NCI-H1417 (cell line): Measurements from ENCODE around the gene CMTM8.
"Not testable (repeated sequence)": the region's sequence is repeated elsewhere in the genome, so short reads cannot be mapped to it uniquely, and the experiment has no call there.

Experiments used
- DNase-seq, 3 experiments: peaks; one replicate each; lab custom pipeline; 2025; lab: John Stamatoyannopoulos, UW

Gene CMTM8

DNA sequence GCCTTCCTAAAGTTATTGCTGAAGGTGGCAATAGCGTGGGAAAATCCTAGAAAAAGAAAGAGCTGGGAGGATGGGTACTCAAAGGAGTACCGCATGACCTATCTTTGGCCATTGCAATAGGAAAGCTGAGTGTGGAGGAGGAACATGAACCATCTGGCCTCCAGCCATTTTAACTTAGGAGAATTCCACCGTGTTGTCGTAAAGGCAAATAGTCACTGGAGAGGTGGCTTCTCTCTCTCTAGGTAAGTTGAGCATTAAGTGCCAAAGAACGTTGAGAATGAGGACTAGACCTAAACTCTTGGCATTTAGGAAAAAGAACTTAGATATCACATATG, 137.1 kb downstream of the CMTM8 start:
- no peak for DNase-seq

DNA sequence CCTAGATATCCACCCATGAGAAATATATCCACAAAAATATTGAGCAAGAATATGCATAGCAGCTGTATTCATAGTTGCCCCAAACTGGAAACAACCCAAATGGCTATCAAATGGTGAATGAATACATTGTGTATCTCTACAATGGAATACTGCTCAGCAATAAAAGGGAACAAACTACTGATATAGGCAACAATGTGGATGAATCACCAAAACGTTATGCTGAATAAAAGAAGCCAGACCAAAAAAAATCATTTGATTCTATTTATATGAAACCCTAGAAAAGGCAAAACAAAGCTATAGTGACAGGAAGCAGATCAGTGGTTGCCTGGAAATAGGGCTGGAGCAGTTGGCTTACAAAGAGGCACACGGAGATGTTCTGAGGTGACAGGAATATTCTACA, 137.6 kb downstream of the CMTM8 start:
- no peak for DNase-seq

DNA sequence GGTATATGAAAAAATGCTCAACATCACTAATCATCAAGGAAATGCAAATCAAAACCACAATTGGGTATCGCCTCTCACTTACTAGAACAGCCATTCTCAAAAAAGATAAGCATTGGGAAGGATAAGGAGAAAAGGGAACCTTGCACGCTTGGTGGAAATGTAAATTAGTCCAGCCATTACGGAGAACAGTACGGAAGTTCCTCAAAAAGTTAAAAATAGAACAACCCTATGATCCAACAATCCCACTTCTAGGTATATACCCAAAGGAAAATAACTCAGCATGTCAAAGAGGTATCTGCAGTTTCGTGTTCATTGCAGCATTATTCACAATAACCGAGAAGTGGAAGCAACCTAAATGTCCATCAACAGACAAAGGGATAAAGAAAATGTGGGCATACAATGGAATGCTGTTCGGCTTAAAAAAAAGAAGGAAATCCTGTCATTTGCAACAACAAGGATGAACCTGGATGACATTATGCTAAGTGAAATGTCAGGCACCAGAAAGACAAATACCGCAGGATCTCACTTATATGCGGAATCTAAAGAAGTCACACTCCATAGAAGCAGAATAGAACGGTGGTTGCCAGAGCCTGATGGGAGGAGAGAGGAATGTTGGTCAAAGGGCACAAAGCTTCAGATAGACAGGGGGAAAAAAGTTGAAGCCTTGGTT, 141.5 kb downstream of the CMTM8 start:
- DNase-seq: no peak

DNA sequence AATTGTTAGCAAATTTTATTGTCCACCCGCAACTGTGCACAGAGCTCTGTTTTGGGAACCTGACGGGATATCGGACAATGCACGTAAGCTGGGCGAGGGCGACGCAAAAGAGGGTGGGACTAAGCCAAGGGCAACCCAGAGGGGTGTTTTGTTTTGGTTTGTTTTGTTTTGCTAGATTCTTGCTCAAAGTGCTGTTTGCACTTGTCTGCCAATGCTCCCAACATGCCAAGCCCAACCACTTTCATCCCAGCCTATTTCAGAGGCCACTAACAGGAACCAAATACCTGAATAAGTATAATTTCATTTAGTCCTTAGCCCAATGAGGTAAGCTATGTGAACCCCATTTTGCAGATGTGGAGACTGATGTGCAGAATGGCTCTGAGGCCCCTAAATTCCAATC, 143.4 kb downstream of the CMTM8 start:
- DNase-seq: peak in 1 of 3 experiments; percentile 2

DNA sequence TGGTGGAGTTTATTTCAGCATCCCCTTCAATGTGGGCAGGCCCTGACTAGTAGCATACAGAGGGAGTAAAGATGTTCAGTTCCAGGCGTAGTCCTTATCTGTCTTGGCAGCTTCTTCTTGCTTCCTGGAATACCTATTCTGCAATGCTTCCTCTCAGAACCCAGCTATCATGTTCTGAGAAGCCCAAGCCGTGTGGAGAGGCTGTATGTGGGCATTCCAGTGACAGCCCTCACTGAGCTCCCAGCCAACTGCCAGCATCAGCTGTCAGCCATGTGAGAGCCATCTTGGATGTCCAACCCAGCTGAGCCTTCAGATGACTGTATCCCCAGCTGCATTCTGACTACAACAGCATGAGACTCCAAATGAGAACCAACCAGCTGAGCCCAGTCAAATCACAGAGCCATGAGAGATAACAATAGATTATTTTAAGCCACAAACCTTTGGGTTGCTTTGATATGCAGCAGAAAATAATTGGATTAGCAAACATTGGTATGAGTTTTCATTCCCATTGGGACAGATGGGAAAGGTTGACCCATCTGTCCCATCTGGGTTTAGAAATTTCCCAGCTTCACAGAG, 144.7 kb downstream of the CMTM8 start:
- DNase-seq: no peak

DNA sequence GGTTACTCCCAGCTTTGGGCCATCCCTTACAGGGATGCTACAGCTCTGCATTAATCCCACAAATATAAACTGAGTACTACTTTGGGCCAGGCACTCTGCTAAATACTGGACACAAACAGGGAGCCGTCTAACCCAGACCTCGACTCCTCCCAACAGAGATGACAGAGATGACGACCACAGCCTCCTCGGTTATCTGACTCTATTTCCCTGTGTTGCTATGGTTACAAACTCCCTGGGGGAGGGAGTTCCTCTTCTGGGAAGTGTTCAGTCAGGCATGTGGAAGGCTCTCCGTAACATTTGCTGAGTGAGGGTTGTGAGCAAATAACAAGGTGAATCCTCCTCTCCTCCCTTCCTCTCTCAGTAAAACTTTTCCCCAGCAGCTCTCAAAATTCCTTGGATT, 146.5 kb downstream of the CMTM8 start:
- peak in 2 of 3 experiments; percentile 16 to 17 for DNase-seq

DNA sequence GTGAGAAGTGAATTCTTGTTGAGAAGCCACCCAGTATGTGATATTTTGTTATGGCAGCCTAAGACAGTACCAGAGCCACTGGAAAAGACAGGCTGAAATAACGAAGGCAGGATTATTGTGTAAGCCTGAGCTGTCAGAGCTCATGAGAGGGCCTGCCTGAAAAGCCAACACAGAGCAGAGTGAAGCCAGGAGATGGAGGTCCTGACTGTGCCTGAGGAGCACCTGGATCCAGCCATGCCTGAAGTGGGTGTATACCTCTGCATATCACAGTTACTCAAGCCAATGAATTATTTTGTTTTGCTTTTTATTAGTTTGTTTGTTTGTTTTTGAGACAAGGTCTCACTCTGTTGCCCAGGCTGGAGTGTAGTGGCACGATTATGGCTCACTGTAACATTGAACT, 149.0 kb downstream of the CMTM8 start:
- DNase-seq: no peak

DNA sequence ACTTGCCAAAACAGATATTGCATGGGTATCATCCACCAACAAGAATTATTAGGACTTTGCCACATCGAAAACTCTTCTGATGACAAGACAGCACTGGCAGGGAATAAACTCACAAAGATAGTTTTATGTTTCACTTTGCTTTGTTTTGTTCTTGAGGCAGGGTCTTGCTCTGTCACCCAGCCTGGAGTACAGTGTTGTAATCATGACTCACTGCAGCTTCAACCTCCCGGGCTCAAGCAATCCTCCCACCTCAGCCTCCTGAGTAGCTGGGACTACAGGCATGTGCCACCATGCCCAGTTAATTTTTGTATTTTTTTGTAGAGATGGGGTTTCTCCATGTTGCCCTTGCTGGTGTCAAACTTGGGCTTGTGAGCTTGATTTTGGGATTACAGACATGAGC, 151.1 kb downstream of the CMTM8 start:
- not testable (repeated sequence) for DNase-seq

DNA sequence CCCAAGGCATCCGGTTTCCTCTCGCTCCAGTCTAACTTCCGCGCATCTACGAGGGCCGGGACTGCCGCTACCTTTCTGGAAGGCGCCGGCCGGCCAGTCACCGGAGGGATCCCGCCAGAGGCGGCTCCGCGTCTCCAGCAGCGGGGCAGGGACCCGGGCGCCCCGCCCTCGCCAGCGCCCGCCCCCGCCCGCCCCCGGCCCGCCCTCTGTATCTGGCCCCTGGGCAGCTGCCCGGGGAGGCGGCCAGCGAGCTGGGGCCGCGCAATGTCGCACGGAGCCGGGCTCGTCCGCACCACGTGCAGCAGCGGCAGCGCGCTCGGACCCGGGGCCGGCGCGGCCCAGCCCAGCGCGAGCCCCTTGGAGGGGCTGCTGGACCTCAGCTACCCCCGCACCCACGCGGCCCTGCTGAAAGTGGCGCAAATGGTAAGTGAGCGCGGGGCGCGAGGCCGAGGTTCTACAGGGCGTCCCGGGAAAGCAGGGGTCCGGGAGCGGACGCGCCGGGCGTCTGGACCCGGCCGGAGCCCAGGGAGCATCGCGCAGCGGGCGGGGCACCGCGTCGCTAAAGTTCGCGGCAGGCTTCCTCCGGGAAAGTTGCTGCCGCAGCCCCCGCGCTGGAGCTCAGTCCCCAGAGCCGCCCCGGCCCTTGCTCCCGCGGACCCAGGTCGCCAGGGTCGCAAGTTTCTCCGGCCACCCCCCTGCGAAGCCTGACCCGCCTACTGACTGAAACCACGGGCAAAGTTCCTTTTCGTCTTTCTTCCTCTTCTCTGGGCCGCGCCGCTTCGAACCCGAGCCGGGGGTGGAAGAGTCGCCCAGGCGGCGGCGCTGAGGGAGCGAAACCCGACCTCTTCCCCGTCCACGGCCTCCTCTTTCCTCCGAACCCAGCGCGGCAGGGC, 153.4 kb downstream of the CMTM8 start, which contains the start of gene CMTM7:
CMTM7 (plus strand) TSS at position 211 of the 893 bp plus-strand sequence; CDS start at position 265, 54 bp downstream.
- peak in 2 of 3 experiments; percentile 46 to 49 for DNase-seq

DNA sequence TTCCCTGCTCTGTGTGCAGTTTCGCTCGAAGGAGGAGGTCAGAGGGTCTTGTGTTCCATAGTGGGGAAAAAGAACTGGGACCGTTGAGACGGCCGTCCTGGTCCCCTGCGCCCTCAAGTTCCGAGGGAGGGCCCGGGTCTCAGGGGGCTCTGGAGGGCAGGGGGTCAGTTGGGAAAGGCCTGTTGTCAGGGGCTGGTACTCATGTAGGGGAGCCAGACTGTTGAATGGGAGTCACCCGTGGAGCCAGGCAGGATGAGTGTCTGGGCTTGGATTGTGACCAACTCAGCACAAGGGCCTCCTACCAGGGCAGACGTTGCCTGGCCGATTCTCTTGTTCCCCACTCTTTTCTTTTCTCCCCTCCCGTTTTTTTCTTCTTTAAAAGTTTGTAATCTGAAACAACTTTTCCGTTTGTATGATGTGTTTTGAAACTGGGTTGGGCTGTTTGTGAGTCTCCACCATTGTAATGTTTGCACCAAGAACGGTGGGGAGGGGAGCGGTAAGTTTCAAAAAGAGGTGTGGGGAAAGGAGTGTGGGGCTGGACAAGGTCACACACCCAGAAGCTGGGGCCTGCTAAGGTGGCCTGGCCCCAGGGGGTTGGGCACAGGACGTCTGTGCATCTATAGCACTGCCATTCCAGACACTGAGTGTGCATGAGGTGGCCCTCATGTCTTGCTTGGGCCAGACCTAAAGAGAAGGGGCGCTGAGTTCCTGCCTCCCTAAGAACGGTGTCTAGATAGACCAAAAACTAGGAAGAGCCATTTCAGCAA, 154.2 kb downstream of the CMTM8 start:
- DNase-seq: no peak

DNA sequence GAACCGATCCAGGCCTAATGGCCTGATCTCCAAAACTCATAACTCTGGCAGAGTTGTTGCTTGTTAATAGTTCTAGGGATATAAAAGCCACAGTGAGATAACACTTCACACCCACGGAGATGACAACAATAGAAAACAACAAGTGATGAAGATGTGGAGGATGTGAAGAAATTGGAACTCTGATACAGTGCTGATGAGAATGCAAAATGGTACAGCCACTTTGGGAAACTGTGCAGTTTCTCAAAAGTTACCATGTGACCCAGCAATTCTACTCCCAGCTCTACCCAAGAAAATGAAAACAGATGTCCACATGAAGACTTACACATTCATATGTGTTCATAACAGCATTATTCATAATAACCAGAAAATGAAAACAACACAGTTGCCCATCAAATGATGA, 157.0 kb downstream of the CMTM8 start:
- DNase-seq: no peak

DNA sequence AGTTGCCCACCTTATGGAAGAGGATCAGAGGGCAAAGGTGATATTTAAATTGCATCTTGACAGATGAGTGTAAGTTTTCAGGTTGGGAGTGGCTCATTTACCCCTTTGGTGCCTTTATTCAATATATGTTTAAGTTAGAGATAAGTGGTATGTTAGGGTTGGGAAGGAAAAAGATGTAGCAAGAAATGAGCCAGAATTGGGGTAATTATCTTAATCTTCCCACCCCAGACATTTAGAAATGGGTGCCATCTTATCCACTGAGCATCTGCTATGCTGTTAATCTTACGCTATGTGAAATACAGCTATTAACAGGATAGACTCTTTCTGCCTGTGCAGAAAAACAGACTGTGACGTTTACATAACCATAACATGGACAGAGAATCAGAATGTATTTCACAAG, 159.5 kb downstream of the CMTM8 start:
- DNase-seq: peak in 1 of 3 experiments; percentile 4

DNA sequence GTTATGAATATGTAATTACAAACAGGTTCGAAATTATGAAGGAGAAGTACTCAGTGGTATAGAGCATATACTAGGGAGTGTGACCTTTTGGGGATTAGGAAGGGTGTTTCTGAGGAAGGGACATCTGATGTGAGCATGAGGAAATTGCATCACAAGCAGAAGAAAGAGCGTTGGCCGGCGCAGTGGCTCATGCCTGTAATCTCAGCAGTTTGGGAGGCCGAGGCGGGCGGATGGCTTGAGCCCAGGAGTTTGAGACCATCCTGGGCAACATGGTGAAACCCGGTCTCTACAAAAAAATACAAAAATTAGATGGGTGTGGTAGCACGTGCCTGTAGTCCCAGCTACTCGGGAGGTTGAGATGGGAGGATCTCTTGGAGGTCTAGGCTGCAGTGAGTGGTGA, 160.1 kb downstream of the CMTM8 start:
- no peak for DNase-seq

DNA sequence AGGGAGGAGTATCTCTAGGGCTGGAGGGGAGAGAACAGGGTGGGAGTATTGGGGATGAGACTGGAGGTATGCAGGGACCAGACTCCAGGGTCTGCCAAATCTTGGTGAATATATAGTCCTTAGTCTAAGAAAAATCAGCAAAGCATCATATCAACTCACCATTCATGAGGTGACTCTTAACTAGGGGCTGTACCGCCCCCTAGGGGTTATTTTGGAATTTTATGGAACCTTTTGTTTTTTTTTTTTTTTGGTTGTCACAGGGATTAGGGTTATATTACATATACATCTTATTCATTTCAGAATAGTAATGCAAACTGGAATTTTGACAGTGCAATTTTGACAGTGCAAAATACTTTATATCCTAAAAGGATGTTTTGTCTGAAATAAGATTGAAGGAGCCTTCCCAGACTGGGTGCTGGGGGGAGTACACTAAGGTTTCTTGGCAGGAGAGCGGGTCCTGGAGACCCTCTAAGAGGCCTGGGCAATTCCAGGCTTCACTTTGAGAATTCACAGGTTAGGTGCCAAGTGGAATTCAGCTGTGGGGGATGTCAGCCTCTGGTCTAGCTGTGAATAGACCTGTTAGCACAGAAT, 160.6 kb downstream of the CMTM8 start:
- DNase-seq: peak in 2 of 3 experiments; percentile 13 to 62

DNA sequence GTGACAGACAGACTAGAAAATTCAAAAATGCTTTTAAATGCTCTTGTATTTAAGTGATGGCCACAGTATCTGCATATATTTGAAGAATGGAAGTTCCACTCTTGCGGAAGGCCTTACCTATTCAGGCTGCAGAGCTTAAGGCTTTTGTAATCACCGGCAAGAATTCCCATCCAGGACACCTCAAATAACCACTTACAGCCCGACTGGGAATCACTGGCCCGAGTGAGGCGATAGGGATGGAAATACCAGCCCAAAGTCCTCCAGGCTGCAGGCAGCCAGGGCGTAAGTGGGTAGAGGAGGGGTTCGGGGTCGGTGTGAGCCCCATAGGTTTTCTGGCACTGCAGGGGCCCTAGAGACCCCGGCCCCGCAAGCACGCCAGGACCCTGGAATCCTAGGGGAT, 162.6 kb downstream of the CMTM8 start:
- DNase-seq: no peak

DNA sequence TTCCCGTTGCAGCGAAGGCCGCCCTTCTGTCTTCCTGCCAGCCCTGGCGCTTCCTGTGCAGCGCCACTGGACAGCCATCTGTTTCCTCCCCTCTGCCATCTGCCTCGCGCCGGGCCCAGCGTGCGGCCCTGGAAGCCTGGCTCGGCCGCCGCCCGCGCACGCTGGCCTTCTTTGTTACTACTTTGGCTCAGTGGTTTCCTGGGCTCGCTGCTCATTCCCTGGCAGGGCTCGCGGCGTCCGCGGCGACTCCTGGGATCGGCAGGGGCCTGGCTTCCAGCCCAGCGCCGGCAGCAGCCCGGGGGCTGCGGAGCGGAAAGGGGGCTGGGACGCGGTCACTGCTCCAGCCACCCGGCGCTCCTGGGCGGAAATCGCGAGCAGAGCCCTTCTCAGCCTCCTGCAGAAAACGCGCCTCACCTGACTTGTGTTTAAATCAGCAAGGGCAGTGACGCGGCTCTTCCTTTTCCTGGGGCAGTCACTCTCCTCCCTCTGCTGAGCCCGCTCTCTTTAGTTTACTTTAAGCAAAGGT, 163.1 kb downstream of the CMTM8 start:
- no peak for DNase-seq

DNA sequence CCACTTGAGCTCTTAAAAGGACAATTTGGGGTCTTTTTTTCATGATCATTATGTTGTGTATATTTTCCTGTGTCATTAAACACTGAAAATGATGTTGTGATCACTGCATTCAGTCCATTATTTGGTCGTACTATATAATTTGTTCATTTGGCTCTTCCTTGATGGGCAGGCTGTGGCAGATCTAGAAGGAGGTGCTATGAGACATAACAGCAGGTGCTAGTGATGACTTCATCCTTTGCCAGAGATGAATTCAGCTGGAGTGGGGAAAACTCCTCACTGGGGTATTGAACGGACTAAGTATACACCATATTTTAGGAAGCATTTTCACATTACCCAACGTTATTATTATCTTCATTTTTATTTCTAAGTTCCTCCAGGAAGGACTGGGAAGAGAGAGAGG, 165.2 kb downstream of the CMTM8 start:
- DNase-seq: peak in 2 of 3 experiments; percentile 49 to 78

DNA sequence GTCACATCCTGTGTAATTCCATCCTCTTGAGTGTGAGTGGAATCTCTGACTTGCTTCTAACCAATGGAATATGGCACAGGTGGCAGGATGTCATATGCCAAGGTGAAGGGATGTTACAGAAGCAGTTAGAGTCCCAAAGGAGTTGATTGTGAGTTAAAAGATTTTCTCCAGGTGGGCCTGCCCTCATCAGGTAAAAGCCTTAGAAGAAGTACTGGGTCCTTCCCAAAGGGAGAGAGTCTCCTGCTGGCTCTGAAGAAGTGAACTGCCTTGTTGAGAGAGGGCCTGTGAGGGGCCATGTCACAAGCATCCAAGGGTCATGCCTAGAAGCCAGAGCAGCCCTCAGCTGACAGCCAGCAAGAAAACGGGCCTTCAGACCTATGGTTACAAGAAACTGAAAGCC, 166.2 kb downstream of the CMTM8 start:
- DNase-seq: no peak

DNA sequence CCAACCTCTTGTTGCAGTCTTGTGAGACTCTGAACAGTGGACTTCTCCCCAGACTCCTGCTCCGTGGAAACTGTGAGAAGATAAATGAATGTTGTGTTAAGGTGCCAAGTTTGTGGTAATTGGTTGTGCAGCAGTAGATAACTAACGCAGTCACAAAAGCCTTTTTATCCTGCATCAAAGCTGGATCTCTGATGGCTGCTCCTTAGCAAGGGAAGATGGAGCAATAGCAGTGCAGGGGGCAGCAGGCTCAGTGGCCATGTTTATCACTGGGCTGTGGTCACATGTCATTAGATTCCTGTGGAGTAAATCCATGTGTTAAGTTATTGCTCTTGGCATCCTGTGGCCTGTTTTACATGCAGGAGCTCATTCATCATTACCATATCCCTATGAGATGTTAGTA, 166.7 kb downstream of the CMTM8 start:
- no peak for DNase-seq

DNA sequence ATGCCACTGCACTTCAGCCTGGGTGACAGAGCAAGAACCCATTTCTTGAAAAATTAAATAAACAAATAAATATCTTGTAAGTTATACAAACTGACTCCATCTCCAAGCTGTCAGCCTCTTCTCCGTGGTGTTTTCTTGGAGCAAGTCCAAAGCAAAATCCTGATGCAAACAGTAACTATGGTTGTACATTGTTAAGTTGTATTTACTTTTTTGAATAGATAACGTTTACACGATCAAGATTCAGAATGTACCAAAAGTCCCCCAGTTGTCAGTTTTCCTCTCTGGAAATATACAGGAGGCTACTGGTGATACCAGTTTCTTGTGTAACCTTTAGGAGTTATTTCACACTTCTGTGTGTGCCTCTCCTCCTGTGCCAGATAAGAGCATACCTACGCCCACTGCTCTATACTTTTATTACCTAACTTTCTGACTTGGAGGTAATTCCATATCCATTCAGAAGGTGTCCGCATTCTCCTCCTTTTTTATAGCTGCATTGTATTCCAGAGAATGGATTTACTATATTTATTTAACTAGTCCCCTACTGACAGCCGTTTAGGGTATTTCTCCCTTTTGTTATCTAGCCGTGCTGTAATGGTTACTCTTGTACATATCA, 167.3 kb downstream of the CMTM8 start:
- DNase-seq: no peak
